KOPT-K1 (cell line): ENCODE data around the gene CCDC102B.

Experiments used
- H3K27ac ChIP-seq: fragments of 200-600 bp; sonication (generic); 2 replicates; pipeline ENCODE4 v1.5.1; 2016; ENCODE audit warnings: antibody characterized with exemption, mild to moderate bottlenecking, low read depth, low read length; ENCODE audit not compliant: poor library complexity, severe bottlenecking
- H3K36me3 ChIP-seq: fragments of 200-600 bp; sonication (generic); 2 replicates; pipeline ENCODE4 v1.5.1; 2017; ENCODE audit warnings: antibody characterized with exemption, mild to moderate bottlenecking, low read length, moderate library complexity; ENCODE audit not compliant: insufficient read depth
- H3K9me3 ChIP-seq: fragments of 200-600 bp; sonication (generic); 2 replicates; pipeline ENCODE4 v1.5.1; 2017; ENCODE audit warnings: antibody characterized with exemption, low read length, mild to moderate bottlenecking; ENCODE audit not compliant: insufficient read depth, poor library complexity, severe bottlenecking

CCDC102B gene

DNA sequence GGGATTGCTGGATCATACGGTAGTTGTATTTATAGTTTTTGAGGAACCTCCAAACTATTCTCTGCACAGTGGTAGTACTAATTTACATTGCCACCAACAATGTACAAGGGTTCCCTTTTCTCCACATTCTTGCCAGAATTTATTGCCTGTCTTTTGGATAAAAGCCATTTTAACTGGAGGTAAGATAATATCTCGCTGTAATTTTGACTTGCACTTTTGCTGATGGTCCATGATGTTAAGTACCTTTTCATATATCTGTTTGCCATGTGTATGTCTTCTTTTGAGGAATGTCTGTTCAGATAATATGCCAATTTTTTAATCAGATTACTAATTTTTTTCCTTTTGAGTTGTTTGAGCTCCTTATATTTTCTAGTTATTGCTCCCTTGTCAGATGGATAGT lies 158.8 kb downstream of the CCDC102B start:
- Histone ChIP-seq H3K27ac (no peak overlapping the region), H3K9me3 (no peaks in the 10 kb centered on the region), H3K36me3 (no peaks in the 10 kb centered on the region)

DNA sequence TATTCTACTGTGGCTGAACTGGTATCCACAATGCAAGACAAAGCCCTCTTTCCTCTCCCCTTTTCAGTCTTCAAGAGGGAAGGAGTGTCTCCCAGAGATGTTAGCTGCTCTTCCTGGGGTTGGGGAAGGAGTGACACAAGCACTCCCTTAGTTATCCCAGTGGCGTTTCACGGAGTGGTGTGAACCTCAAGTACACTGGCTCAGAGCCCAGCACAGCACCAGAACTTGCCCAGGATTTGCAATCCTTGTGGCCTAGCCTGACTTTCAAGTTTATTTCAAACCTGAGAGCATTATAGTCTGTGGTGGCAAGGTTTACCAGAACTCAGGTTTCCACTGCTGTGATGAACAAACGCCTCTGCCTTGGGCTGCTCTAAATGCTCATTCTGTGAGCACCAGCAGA lies 162.5 kb downstream of the CCDC102B start:
- no peaks in the 10 kb centered on the region for H3K9me3 ChIP-seq
- no peak overlapping the region for H3K27ac ChIP-seq
- no peaks in the 10 kb centered on the region for H3K36me3 ChIP-seq

DNA sequence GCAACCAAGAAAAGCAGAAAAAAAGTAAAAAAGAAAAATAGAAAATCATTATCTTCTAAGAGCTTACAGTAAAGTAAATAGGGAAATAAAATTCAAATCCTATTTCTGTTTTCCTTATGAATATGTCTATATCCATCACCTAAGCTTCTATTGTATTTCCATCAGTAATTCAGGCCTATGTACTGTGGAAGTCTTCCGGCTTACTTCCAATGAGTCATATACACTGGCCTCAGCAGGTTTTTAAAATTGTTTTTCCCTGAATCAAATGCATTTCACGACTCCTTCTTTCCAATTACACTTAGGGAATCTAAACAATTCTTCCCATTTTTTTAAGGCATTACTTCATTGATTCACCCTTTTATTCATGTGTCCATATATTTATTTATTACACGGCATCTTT lies 164.7 kb downstream of the CCDC102B start:
- H3K27ac ChIP-seq, result no peak overlapping the region
- no peaks in the 10 kb centered on the region for H3K9me3 ChIP-seq
- no peaks in the 10 kb centered on the region for H3K36me3 ChIP-seq

DNA sequence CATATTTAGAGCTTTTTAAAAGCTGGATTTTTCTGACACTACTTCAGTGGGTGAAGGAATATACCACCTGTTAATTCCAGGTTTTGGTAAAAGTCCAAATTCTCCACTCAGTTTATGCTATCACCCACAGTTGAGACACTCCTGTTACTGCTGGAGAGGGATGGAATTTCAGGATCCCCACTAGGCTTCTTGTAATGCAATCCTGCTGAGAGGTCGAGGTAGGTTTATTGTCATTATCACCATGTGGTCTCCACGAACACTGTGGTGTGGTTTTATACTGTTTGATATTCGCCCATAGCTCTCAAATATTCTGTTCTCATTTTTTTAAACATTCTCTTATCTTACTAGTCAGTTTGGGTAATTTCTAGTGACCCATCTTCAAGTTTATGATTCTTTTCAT lies 167.9 kb downstream of the CCDC102B start:
- no peaks in the 10 kb centered on the region for H3K9me3 ChIP-seq
- H3K36me3 ChIP-seq, result no peaks in the 10 kb centered on the region
- no peak overlapping the region for H3K27ac ChIP-seq

DNA sequence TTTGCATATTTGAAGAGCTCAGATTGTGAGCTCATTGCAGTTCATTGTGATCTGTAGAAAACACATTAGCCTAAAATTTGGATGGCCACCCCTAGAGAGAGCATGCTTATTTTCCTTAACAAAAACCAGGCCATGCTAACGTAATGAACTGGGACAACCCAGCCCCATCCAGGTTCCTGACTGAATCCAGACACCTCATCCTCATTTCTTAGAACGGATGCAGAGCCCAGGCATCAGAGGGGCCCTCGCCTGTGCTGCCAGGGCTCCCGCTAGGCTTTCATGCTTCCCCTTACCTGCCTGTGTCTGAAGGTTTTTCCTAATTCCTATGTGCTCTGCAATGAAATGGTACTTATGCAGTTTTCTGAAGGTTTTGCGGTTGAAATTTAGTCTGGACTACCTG lies 171.1 kb downstream of the CCDC102B start:
- Histone ChIP-seq H3K27ac (no peak overlapping the region), H3K36me3 (no peaks in the 10 kb centered on the region), H3K9me3 (no peaks in the 10 kb centered on the region)

DNA sequence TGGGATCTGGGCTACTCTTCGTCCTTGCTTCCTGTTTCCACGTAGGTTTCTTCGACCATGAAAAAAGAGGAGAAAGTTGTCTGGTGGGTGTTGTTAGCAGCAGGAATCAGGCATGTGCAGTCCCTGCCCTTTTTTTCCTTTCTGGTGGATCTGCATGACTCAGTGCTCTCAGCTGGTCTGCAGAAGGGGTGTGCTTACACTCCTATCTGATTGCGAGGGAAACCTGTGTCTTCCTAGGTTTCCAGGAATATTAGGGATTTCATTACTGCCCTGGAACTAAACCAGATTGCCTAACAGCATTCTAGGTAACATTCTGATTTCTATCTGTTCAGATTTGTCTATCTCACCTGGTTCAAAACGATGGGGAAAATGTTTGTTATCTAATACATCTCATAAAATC lies 174.3 kb downstream of the CCDC102B start:
- H3K36me3 ChIP-seq, result no peaks in the 10 kb centered on the region
- no peak overlapping the region for H3K27ac ChIP-seq
- no peaks in the 10 kb centered on the region for H3K9me3 ChIP-seq

DNA sequence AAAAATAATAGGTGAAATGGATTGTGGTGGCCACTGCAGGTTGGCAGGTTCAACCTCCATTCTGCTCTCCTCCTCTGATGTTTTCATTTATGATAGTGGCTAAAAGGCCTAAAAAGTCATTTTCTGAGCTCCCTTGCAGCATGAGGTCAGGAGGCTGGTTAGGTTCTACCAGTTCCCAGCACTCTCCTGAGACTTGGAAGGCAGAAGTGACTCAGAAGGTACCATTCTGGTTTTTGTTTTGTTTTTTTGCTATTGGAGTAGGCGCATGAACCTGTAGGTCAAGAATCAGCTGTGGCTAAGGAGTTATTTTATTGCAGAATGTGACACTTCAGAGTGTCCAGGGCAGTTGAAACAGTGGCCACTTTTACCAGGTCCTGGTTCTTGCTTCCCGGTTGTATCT lies 181.9 kb downstream of the CCDC102B start:
- no peaks in the 10 kb centered on the region for H3K36me3 ChIP-seq
- no peak overlapping the region for H3K27ac ChIP-seq
- no peaks in the 10 kb centered on the region for H3K9me3 ChIP-seq

DNA sequence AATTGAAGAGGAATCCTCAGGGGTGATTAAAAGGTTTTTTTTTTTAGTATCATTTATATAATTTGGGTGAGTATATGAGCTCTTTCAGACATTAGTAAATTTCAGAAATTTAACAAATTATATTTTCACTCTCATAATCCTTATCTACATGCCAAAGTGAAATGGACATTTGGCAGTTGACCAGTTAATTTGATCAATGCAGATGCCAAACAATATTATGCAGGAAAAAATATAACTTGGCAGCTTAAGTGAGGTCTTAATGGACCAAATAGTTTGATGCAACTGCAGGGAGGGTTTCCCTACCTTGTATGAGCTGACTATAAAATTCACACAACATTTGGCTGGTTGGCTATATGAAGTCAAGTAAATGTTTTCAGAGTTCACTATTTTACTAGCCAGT lies 185.2 kb downstream of the CCDC102B start:
- Histone ChIP-seq H3K9me3 (no peaks in the 10 kb centered on the region), H3K27ac (no peak overlapping the region), H3K36me3 (no peaks in the 10 kb centered on the region)

DNA sequence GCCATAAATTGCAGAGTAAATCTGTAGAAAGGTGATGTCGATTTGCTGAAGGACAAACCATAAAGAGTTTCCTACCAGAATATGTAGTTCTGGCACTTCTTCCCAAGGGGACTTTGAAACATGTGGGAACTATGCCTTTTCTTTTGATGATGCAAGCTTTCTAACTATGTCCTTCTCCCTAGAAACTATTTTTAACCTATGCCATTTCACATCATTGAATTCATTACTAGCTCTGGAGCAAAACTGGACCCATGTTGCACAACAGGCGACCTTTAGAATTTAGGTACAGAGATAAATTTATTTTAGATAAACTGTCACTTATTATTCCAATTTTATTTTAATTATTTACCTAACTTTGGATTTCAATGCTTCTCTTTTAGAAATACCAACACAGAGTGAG lies 186.5 kb downstream of the CCDC102B start:
- no peak overlapping the region for H3K27ac ChIP-seq
- no peaks in the 10 kb centered on the region for H3K36me3 ChIP-seq
- no peaks in the 10 kb centered on the region for H3K9me3 ChIP-seq

DNA sequence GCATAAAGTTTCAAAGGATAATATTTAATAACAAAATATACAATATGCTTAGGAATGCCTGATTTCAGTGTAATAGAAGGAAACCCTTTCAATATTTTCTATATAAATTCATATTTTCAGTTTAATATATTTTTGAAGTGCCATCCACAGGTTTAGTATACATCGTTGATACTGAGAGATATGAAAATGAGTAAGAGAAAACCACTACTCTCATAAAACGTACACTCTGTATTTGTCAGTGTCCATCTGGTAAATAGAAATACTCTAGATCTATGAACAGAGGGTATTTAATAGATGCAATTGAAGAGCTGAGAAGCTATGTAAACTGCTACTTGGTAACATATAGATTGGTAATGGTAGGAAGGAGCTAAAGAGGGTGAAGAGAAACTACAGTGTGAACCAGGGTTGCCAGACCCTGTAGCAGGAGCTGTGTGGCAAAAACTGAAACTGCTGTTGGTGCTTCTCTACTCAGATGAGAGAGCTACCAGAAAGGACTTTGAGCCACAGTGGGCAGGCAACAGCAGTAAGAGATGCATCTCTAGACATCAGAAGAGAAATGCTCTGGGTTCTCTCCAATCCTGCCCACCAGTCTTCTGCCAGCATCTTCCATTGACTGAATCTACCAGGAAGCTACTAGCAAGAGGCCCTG lies 187.4 kb downstream of the CCDC102B start:
- no peaks in the 10 kb centered on the region for H3K9me3 ChIP-seq
- no peaks in the 10 kb centered on the region for H3K36me3 ChIP-seq
- no peak overlapping the region for H3K27ac ChIP-seq

DNA sequence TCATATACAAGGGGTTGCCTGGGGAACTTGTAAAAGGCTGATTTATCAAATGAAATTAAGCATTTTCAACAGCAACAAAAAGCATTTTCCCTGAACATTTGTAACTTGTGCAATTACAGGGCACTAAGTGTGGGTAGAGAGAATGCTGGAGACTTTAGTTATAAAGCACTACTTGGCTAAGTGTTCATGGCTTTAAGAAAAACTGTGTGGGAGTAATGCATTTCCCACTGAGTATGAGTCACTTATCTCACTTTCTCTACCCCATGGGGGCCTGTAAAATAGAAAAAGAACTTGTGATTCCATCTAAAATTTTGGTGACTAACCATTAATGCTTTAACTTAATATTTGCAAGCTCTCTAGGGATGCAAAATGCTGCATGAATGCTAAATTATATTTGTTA lies 193.4 kb downstream of the CCDC102B start:
- Histone ChIP-seq H3K36me3 (no peaks in the 10 kb centered on the region), H3K27ac (no peak overlapping the region), H3K9me3 (no peaks in the 10 kb centered on the region)

DNA sequence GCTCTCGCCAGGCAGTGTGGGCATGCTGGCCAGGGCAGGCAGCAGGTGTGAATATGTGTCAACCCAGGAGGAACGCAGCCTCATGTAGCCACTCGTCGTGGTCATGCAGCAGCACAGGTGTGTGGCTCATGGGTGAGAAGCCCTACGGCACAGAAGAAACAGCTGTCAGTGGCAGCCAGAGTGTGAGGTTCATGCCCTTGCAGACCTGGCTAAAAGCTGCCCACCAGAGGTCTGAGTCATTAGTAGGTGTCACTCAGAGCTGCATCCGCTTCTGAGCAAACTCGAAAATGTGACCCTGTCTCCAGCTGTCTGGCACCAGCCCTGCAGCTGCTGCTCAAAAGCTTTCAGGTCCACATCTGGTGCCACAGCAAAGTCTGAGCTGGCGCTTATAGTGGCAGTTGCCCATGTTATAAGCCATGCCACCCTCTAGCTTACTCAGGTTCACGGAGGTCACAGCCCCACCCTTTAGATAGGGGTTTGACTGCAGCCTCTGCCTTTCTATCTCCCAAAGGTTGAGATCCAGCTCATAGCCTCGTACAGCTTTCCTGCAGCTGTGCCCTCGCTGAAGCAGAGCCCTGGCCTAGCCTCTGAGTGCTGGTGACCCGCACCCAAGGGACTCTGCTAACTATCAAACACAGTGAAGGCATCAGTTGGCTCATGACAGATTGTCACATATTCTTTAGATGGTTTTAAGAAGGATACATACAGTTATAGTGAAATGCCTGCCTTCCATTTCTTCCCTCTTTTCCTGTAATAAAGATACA lies 195.0 kb downstream of the CCDC102B start:
- no peaks in the 10 kb centered on the region for H3K9me3 ChIP-seq
- H3K27ac ChIP-seq, result no peak overlapping the region
- H3K36me3 ChIP-seq, result no peaks in the 10 kb centered on the region

DNA sequence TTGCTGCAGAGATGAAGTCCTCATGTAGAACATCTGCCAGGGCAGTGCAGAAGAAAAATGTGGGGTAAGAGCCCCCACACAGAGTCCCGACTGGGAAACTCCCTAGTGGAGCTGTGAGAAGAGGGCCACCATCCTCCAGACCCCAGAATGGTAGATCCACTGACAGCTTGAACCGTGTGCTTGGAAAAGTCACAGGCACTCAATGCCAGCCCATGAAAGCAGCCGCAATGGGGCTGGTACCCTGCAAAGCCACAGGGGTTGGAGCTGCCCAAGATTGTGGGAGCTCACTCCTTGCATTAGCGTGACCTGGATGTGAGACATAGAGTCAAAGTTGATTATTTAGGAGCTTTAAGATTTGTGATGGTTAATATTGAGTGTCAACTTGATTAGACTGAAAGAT lies 197.8 kb downstream of the CCDC102B start:
- H3K36me3 ChIP-seq, result no peaks in the 10 kb centered on the region
- H3K27ac ChIP-seq, result no peak overlapping the region
- H3K9me3 ChIP-seq, result no peaks in the 10 kb centered on the region

DNA sequence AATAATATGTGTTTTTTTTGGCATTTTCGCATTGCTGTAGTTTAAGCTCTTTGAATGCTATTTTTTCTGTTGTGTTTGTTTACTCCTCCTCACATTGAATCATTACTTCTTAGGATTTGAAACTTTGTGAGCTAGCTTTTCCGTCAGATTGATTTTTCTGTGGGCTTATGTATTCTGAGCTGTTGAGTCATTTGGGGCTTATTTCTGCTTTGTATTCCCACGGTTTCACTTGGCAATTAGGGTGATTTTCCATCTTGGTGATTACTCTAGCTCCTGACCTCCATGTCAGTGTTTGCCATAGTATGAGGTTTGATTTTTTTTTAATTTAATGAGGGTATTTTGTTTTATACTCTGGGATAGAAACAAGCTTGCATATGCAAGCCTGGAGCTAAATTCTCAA lies 200.0 kb downstream of the CCDC102B start:
- Histone ChIP-seq H3K9me3 (no peaks in the 10 kb centered on the region), H3K36me3 (no peaks in the 10 kb centered on the region), H3K27ac (no peak overlapping the region)

DNA sequence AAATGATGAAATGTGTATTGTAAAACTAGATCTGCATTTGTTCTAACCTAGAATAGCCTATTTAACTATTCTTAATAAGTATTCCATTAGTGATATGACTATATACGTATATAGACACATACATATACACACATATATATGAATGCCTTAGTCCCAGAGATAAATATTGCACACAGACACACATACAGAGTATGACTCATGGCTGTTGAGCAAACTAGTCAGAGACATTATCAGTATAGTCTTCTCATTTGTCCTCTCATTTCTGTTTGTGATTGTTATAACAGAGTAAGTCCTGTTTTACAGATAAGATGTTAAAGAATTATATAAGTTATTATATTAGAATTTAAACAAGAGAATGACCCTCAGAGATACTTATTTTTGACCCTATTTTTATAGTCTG lies 202.5 kb downstream of the CCDC102B start:
- H3K9me3 ChIP-seq, result no peaks in the 10 kb centered on the region
- H3K27ac ChIP-seq, result no peak overlapping the region
- H3K36me3 ChIP-seq, result no peaks in the 10 kb centered on the region

DNA sequence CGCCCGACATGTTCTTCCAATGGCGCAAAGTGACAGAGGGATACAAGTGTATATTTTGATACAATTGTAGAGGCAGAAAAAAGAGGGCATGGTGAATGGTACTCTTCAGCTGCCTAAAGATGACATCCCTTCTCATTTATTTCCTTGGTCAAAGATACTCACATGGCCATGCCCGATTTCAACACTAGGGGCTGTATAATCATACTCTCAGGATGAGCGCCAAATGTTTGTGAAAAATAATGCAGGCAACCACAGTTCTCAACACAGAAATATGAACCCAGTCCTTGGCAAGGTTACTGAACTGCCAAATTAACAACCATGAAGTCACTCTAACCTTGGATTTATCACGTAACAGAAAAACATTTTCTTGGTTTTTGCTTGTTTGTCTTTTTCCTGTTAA lies 204.4 kb downstream of the CCDC102B start:
- Histone ChIP-seq H3K9me3 (no peaks in the 10 kb centered on the region), H3K36me3 (no peaks in the 10 kb centered on the region), H3K27ac (no peak overlapping the region)
